ENCODE results near the gene ALAS1.

Gene ALAS1

GRCh38 chr3:52248816-52249547 is 51.0 kb downstream of the ALAS1 start:
- no peak for DNase-seq (ENCODE audit: low read depth in 2 of 2, low spot score in 1 of 2)

- DNase-seq (ENCODE audit: low read depth in 2 of 2, low spot score in 1 of 2): no peak
Observed at GRCh38 chr3:52249683-52250082, 51.7 kb downstream of the ALAS1 start.

- DNase-seq (ENCODE audit: low read depth in 2 of 2, low spot score in 1 of 2): no peak
Observed at GRCh38 chr3:52250122-52250521, 52.2 kb downstream of the ALAS1 start.

- DNase-seq (ENCODE audit: low read depth in 2 of 2, low spot score in 1 of 2): peak in 1 of 2 donors; percentile 65
Observed at GRCh38 chr3:52253314-52254304, 55.6 kb downstream of the ALAS1 start.

GRCh38 chr3:52254608-52255007 is 56.6 kb downstream of the ALAS1 start:
- DNase-seq (ENCODE audit: low read depth in 2 of 2, low spot score in 1 of 2): no peak

- DNase-seq (ENCODE audit: low read depth in 2 of 2, low spot score in 1 of 2): no peak
Observed at GRCh38 chr3:52256159-52256558, 58.2 kb downstream of the ALAS1 start.

GRCh38 chr3:52256622-52257021 is 58.7 kb downstream of the ALAS1 start:
- DNase-seq (ENCODE audit: low read depth in 2 of 2, low spot score in 1 of 2): no peak

GRCh38 chr3:52257911-52258310 is 60.0 kb downstream of the ALAS1 start:
- DNase-seq (ENCODE audit: low read depth in 2 of 2, low spot score in 1 of 2): no peak

GRCh38 chr3:52259035-52259434 is 61.1 kb downstream of the ALAS1 start:
- no peak for DNase-seq (ENCODE audit: low read depth in 2 of 2, low spot score in 1 of 2)

- no peak for DNase-seq (ENCODE audit: low read depth in 2 of 2, low spot score in 1 of 2)
Observed at GRCh38 chr3:52259448-52259847, 61.5 kb downstream of the ALAS1 start.

- DNase-seq (ENCODE audit: low read depth in 2 of 2, low spot score in 1 of 2): no peak
Observed at GRCh38 chr3:52262447-52262846, 64.5 kb downstream of the ALAS1 start.

Measured in stimulated activated CD8-positive, alpha-beta memory T cell treated with anti-CD3 and anti-CD28 coated beads, Interleukin-4, amount 100 ng/mL, for 1 hour (primary cell).